NT2/D1 (cell line): ENCODE data around the gene SCAMP2.
"Not testable (repeated sequence)": the region's sequence is repeated elsewhere in the genome, so short reads cannot be mapped to it uniquely, and the experiment has no call there.

ENCODE experiments used
- DNase-seq: peaks from one replicate; pipeline ENCODE4 v3.0.0-alpha.2; 2011; ENCODE audit warnings: low read depth, low spot score
- H3K27me3 ChIP-seq: 2 replicates; pipeline ENCODE4 v1.6.0; 2011; ENCODE audit warnings: mild to moderate bottlenecking; ENCODE audit not compliant: insufficient read length, insufficient read depth
- H3K36me3 ChIP-seq: 2 replicates; pipeline ENCODE4 v1.6.1; 2011; ENCODE audit warnings: mild to moderate bottlenecking, low read length, mixed read lengths; ENCODE audit not compliant: insufficient read depth, insufficient read length
- H3K4me1 ChIP-seq: 2 replicates; pipeline ENCODE4 v1.5.1; 2011; ENCODE audit not compliant: insufficient read depth, insufficient read length
- H3K4me3 ChIP-seq: 2 replicates; pipeline ENCODE4 v1.5.1; 2011; ENCODE audit warnings: low read depth; ENCODE audit not compliant: insufficient read length
- H3K9ac ChIP-seq: 2 replicates; pipeline ENCODE4 v1.6.0; 2011; ENCODE audit warnings: low read depth; ENCODE audit not compliant: insufficient read length
- H3K9me3 ChIP-seq: 2 replicates; pipeline ENCODE4 v1.5.1; 2011; ENCODE audit warnings: mild to moderate bottlenecking, low read length; ENCODE audit not compliant: insufficient read depth
- SUZ12 ChIP-seq: IDR thresholded peaks from 2 replicates; pipeline ENCODE4 v1.6.1; 2011; ENCODE audit not compliant: insufficient read length, insufficient read depth; ENCODE audit errors: extremely low read depth
- YY1 ChIP-seq: IDR thresholded peaks from 2 replicates; pipeline ENCODE4 v1.6.1; 2011; ENCODE audit not compliant: insufficient read length, insufficient read depth
- ZNF274 ChIP-seq: IDR thresholded peaks from 2 replicates; pipeline ENCODE4 v1.6.1; 2011; ENCODE audit warnings: mild to moderate bottlenecking, low read depth, low read length

Gene SCAMP2

DNA sequence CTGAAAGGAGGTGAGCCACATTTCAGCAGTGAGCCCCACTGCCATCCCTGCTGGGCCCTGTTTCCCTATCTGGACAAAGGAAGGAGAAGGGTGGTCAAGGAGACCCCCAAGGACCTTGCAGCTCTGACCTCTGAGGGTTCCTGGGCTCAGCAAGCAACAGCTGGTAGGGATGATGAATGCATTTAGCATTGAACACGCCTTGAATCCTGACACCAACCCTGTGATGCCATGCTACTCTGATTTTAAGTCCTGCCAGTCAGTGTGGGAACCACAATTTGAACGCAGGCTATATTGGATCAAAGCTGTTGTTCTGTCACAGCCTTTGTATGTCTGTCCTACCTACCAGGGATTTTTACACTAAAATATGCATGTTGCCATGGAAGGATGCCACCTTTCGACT, 23.2 kb upstream of the SCAMP2 start:
- no peaks in the 10 kb centered on the region for H3K27me3 ChIP-seq
- no peaks in the 10 kb centered on the region for H3K4me1 ChIP-seq
- no peak overlapping the region for H3K9ac ChIP-seq
- H3K36me3 ChIP-seq: peaks cover 77% of the 10 kb centered on the region
- TF ChIP-seq YY1: no peak
- no peak for TF ChIP-seq SUZ12
- TF ChIP-seq ZNF274: no peak
- H3K9me3 ChIP-seq: no peaks in the 10 kb centered on the region
- no peak for DNase-seq
- no peak overlapping the region for H3K4me3 ChIP-seq

DNA sequence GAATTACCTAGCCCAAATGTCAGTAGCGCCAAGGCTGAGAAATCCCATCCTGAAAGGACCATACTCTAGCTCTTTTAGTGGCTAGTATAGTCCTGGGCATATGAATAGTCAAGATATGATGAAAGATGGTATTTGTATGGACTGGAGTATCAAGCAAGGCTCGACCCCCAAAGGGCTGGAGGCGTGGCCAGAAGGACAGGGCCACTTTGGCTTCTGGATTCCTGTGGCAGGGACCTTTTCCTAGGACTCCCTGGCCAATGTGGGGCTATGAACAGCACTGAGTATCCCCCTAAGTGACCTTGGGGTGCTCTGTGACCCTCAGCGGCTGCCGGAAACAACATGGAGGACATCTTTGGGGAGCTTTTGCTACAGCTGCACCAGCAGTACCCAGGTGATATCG, 22.7 kb upstream of the SCAMP2 start:
- DNase-seq: no peak
- no peaks in the 10 kb centered on the region for H3K9me3 ChIP-seq
- H3K9ac ChIP-seq: no peak overlapping the region
- TF ChIP-seq ZNF274 (no peak), SUZ12 (no peak), YY1 (no peak)
- H3K27me3 ChIP-seq: no peaks in the 10 kb centered on the region
- peaks cover 77% of the 10 kb centered on the region for H3K36me3 ChIP-seq
- H3K4me1 ChIP-seq: no peaks in the 10 kb centered on the region
- H3K4me3 ChIP-seq: no peak overlapping the region

GRCh38 chr15:74894383-74894782, 21.2 kb upstream of the SCAMP2 start:
- not testable (repeated sequence) for H3K27me3 ChIP-seq, H3K4me1 ChIP-seq, H3K9ac ChIP-seq, DNase-seq, H3K9me3 ChIP-seq, H3K4me3 ChIP-seq
- peaks cover 64% of the 10 kb centered on the region for H3K36me3 ChIP-seq

- H3K9me3 ChIP-seq: no peaks in the 10 kb centered on the region
- DNase-seq: no peak
- TF ChIP-seq ZNF274 (no peak), YY1 (no peak), SUZ12 (no peak)
- peaks cover 56% of the 10 kb centered on the region for H3K36me3 ChIP-seq
- H3K9ac ChIP-seq: no peak overlapping the region
- no peaks in the 10 kb centered on the region for H3K27me3 ChIP-seq
- H3K4me3 ChIP-seq: no peak overlapping the region
- peaks cover 1% of the 10 kb centered on the region for H3K4me1 ChIP-seq
Observed at GRCh38 chr15:74893627-74894026, 20.5 kb upstream of the SCAMP2 start.

DNA sequence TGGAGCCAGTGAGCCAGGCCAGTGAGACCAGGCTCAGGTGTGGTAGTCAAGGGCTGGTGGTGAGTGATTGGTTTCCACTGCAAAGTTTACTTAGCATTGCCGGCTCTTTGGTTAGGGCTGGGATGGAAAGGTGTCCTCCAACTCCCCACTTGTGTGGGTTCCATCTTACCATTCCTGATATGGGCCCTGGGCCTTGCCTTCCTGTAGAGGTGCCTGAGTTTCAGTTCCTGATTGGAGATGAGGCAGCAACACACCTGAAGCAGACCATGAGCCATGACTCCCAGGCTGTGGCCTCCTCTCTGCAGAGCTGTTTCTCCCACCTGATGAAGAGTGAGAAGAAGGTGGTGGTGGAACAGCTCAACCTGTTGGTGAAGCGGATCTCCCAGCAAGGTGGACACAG, 19.8 kb upstream of the SCAMP2 start:
- H3K9me3 ChIP-seq: no peaks in the 10 kb centered on the region
- TF ChIP-seq YY1 (no peak), ZNF274 (no peak), SUZ12 (no peak)
- peaks cover 3% of the 10 kb centered on the region for H3K4me1 ChIP-seq
- no peak overlapping the region for H3K4me3 ChIP-seq
- H3K36me3 ChIP-seq: peaks cover 54% of the 10 kb centered on the region
- no peak for DNase-seq
- no peak overlapping the region for H3K9ac ChIP-seq
- no peaks in the 10 kb centered on the region for H3K27me3 ChIP-seq

- Histone ChIP-seq H3K27me3 (no peaks in the 10 kb centered on the region), H3K4me3 (no peak overlapping the region), H3K4me1 (peaks cover 3% of the 10 kb centered on the region), H3K36me3 (peaks cover 47% of the 10 kb centered on the region), H3K9ac (no peak overlapping the region), H3K9me3 (no peaks in the 10 kb centered on the region)
- DNase-seq: no peak
- no peak for TF ChIP-seq YY1
- no peak for TF ChIP-seq ZNF274
- TF ChIP-seq SUZ12: no peak
Observed at GRCh38 chr15:74892313-74892712, 19.1 kb upstream of the SCAMP2 start.

GRCh38 chr15:74891469-74891868, 18.3 kb upstream of the SCAMP2 start:
- Histone ChIP-seq H3K27me3 (no peaks in the 10 kb centered on the region), H3K36me3 (peaks cover 39% of the 10 kb centered on the region), H3K4me1 (peaks cover 3% of the 10 kb centered on the region), H3K9me3 (no peaks in the 10 kb centered on the region), H3K9ac (no peak overlapping the region), H3K4me3 (no peak overlapping the region)
- no peak for DNase-seq
- no peak for TF ChIP-seq YY1

DNA sequence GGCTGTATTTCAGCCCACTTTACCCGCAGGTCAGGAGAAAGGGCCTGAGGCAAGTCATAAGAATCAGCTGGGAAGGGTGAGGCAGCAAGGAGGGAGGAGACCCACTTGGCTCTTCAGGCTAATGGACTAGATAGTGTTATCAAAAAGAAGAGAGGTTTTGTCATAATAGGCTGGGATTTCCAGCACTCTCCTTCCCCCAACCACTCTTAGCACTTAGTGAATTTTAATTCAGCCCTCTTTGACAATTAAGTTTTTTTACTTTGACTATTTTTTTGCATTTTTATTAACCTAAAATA, 17.4 kb upstream of the SCAMP2 start:
- TF ChIP-seq YY1 (no peak), SUZ12 (no peak), ZNF274 (no peak)
- H3K9ac ChIP-seq: peak overlapping the region; percentile 96
- peaks cover 30% of the 10 kb centered on the region for H3K36me3 ChIP-seq
- no peaks in the 10 kb centered on the region for H3K27me3 ChIP-seq
- peaks cover 3% of the 10 kb centered on the region for H3K4me1 ChIP-seq
- peak overlapping the region; percentile 95 for H3K4me3 ChIP-seq
- no peaks in the 10 kb centered on the region for H3K9me3 ChIP-seq
- DNase-seq: no peak
